ENCODE data around the gene TTLL9.
"Not testable (repeated sequence)": the region's sequence is repeated elsewhere in the genome, so short reads cannot be mapped to it uniquely, and the experiment has no call there.

The TTLL9 gene

DNA sequence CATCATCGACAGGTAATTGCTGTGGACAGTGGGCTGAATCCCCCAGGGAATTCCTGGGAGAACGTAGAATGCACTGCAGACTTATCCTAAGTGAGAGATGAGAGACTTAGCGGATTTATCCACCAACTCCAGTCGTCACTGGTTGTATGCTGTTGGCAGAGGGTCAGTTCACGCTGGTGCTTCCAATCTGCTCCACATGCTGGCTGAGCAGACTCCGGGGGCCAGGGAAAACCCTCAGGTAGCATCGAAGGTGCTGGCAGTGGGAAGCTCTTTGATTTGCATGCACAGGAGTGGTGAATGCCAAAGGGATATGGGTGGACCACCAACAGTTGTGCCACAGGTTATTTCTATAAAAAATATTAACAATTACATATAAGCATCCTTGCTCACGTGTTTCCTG is 20.2 kb downstream of the TTLL9 start:
- DNase-seq, result no peak

DNA sequence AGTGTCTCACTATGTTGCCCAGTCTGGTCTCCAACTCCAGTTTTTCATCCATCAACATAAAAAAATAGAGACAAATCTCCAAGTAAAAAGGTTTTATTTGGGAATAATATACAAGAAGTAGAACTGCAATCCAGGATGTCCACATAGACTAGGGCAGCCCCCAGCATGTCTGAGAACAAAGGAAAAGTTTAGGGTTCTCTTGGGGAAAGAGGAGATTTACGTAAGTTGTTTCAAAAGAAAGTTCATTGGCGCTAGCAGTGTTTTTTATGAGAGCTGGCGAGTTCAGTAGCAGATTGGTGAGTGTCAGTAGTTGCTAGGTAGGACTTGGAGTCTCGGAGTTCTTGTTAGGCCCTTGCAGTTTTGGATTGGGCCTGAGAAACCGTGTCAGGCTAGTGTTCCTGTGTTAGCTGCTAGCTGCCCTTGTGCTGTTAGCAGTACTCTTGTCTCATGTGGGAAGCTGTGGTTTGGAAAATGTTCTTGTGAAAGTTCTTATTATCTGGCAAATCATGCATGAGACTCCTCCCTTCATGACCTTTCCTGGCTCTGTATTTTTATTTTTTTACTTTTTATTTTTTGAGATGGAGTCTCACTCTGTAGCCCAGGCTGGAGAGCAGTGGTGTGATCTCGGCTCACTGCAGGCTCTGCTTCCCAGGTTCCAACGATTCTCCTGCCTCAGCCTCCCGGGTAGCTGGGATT is 24.7 kb downstream of the TTLL9 start:
- peak; percentile 58 for DNase-seq

DNA sequence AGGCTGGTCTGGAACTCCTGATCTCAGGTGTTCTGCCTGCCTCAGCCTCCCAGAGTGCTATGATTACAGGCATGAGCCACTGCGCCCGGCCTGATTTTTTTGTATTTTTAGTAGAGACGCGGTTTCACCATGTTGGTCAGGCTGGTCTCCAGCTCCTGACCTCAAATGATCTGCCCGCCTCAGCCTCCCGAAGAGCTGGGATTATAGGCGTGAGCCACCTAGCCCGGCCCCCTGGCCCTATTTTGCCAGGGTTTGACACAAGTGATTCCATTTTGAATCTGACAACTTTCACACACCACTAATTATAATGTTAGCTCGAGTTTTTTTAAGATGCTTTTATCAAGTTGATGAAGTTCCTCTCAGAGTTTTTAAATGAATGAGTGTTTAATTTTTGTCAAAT is 25.6 kb downstream of the TTLL9 start:
- no peak for DNase-seq

DNA sequence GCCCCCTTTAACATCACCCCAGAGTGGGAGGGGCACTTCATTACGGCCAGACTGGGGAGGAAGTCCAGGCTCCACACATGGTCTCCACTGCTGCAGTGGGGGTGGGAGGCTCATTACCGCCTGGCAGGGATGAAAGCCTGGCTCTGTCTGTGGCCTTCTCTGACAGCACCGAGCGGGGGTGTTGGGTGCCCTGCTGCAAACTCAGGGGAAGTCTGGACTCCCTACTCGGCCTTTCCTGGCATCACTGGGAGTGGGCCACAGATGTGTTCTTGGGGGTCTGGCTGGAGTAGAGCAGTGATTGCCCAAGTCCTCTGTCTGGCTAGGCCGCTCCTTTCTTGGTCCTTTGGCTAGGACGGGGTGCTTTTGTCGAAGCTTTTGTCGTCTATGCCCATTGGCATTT is 27.1 kb downstream of the TTLL9 start:
- no peak for DNase-seq

DNA sequence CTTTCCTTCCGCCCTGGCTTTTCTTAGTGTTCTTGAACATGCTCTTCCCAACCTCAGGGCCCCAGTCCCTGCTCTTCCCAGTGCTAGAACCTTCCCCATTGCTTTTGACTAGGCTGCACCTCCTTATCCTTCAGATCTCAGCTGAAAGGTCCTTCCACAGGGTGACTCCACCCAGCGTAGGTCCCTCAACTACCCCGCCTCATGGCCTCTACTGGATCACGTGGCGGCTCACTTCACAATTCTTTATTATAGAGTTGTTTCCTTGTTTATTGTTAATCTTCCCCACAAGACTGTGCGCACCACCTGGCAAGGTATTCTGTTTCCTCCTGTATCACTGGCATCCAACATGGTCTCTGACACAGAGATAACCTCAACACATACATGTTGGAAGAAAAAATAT is 31.2 kb downstream of the TTLL9 start:
- DNase-seq, result no peak

DNA sequence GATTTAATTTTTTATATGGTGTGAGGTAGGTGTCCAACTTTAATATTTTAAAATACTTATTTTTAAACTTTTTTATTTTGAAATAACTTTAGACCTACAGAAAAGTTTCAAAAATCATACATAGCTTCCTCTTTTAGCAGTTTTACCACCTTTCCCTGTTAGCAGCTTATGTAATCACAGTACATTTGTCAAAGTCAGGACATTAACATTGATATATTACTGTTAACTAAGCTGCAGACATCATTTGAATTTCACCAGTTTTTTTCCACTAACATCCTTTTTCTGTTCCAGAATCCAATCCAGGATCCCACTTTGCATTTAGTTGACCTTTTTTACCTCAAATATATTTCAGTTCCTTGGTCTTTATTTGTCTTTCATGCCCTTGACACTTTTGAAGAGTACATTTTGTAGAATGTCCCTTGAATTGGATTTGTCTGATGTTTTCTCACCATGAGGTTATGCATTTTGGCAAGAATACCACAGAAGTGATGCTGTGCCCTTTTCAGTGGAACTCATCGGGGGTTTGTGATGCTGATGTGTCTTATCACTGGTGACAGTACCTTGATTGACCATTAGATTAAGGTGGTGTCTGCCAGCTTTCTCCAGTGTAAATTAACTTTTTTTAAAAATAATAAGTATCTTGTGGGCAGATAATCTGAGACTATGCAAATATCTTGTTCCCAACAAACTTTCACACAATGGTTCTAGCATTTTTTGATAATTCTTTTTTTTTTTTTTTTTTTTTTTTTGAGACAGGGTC is 33.4 kb downstream of the TTLL9 start:
- DNase-seq, result no peak

DNA sequence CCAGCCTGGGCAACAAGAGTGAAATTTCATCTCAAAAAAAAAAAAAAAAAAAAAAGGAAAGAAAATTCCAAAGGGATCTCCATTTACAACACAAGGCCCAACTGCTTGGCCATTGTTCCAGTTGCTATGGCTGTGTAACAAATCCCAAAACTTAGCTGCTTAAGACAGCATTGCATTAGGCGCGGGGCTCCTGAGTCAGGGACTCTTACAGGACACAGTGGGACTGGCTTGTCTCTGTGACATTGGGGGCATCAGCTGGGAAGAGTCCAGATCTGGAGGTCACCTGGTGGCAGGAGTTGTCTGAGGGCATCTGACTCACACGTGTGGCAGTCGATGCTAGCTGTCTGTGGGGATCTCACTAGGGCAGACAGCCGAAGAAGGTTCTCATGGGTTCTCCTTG is 35.6 kb downstream of the TTLL9 start:
- no peak for DNase-seq

DNA sequence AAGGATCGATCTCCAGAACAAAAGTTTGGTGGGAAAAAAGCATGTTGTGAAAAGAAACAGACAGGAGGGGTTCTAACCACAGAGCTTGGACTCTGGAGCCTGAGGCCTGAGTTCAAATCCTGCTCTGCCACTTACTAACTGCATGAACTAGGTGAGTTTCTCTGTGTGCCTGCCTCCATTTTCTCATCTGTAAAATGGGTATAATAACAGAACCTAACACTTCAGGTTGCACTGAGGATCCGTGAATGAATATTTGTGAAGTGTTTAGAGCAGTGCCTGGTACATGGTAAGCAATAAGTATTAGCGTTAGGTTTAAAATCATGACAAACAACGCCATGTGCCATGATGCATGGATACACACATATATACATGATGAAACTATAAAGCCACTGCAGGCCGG is 36.6 kb downstream of the TTLL9 start:
- DNase-seq, result no peak

DNA sequence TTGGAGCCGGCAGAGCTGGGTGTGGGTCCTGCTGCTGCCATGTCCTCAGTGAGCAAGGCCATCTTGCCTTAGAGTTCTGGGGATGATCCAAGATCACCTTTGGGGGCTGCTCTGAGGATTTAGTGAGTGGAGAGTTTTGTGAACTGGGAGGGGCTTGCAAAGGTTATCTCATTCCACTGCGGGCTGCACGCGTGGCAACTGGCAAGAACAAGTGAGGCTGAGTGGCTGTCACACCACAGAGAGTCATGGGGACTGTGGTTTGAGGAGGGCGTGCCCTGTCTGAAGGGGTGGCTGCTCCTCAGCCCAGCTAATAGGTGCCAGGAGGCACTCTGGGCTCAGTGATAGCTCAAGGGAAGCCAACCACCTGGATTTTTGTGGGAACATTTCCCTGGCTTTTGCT is 37.6 kb downstream of the TTLL9 start:
- DNase-seq, result no peak

DNA sequence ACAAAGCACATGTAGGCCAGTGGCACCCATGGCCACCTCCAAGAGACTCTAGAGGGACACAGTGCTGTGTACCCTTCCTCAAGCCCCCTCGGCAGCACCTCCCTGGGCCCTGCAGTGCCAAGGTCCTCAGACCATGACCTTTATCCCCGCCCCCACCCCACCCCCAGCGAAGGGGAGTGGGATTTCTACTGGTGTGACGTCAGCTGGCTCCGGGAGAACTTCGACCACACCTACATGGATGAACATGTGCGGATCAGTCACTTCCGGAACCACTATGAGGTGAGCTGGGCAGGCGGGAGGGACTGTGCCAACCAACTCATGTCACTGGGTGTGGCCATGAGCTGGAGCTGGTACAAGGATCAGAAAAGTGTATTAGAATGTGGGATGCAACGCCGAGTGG is 38.0 kb downstream of the TTLL9 start:
- no peak for DNase-seq

DNA sequence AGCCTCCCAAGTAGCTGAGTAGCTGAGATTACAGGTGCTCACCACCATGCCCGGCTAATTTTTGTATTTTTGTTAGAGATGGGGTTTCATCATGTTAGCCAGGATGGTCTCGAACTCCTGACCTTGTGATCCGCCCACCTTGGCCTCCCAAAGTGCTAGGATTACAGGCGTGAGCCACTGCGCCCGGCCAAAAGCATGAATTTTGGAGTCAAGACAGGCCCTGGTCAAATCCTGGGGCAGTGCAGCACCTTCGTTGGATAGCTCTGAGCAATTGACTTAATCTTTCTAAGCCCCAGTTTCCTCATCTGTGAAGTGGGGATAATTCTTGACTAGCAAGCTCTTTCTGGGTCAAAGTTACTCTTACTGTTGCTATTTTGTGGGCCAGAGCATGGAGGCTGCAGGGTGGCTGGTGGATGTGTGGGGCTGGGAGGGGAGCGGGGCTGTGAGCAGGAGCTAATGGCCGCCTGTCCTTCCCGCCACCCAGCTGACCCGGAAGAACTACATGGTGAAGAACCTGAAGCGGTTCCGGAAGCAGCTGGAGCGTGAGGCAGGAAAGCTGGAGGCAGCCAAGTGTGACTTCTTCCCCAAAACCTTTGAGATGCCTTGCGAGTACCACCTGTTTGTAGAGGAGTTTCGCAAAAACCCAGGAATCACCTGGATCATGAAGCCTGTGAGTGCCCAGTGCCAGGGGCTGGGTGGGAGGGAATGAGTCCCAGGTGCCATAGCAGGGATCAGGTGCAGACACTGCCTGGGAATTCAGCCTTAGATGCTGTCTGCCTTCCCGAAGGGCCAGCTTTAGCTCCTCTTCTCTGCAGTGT is 39.0 kb downstream of the TTLL9 start:
- DNase-seq, result no peak

DNA sequence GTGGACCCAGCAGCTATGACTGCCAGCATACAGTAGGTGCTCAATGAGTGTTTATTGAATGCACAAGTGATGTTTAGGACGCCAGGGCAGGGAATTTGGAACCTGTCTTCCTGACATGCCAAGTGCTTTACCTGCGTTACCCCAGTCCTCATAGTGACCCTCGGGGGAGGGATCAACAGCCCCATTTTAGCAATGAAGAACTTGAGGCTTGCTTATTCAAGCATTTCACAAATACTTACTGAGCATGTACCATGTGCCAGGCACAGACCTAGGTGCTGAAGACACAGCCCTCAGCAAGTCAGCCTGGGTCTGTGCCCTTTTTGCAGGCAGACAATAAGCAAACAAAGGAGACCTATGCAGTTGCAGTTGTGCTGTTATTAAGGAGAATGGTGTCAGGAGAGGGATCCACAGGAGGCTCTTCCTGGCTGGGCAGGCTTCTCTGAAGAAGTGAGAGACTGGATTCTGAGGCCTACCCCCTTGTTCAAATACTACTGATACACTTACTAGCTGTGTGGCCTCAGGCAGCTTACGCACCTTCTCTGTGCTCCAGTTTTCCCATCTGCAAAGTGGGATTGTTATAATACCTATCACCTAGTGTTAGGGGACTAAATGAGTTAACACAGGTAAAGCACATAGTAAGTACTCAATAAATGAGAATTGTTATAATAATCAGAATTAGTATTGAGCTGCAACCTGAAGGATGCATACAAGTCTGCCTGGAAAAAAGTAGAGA is 39.8 kb downstream of the TTLL9 start:
- DNase-seq, result no peak

DNA sequence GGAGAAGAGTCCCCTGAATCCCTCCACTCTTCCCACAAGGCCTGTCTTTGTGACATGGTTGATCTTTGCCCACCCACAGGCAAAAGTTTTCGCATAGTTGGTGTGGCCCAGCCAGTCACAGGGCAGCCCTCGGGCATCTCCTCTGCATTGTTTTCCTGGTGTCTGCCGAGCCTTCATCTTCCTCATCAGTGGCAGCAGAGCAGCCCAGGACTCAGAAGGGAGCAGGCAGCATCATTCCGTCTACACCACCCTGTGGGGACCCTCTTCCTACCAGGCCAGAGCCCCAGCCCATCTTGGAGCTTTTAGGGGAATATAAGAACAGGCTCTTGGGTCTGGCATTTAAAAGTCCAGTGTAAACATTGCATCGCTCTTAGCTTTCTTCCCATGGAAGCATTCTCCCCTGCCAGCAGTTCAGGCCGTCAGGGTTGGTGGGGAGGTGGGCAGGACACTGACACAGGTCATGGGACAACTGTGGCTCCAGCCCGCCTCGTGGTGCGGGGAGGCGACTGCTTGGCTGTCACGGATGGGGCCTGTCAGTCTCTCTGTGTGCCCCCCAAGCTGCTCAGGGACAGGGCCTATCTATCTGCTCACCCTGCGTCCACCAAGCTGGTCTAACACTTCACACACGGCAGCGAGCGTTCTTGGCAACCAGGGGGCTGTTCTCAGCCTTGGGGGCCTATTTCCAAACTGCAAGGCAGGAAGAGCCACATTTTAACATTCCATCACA is 43.2 kb downstream of the TTLL9 start:
- no peak for DNase-seq

DNA sequence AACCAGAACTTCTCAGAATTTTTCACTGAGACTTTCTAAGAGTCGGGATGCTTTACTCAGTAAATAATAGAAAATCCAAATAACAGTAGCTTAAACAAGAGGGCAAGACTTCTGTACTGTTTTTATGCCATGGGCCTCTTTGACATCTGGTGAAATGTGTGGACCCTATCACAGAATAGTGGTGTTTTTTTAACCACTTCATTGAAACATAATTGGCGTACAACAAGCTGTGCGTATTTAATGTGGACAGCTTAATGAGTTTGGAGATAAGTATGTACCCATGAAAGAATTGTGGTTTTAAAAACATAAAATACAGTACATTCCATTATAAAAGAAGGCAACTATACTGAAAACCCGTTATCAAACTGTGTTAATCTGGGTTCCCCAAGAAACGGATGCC is 43.7 kb downstream of the TTLL9 start:
- no peak for DNase-seq

DNA sequence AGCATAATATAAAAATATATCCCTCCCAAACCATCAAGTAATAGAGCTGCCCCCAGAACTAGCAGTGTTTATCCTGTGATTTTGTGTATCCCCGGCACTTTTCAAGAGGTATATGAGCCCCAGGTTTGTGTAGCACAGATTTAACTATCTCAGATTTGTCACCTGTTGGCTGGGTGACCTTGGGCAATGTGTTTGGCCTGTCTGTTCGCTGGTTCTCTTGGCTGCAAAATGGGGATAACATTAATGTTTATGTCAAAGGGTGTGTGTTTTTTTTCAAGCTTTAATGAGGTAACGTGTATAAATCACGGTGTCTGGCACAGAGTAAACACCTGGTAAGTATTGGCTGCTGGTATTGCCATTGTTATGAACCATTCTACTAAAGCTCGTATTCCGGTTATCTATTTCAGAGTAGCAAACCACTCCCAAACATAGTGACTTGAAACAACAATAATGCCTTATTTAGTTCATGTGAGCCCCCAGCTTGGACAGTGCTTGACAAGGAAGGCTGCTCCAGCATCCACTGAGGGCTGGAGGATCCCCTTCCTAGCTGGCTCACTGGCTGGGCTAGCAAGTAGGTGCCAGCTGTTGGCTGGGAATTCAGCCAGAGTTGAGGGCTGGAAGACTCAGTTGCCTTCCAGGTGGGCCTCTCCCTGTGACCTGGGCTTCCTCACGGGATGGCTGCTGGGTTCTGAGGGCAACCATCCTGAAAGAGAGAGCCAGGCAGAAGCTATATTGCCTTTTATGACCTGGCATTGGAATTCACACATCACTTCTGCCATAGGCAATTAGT is 45.3 kb downstream of the TTLL9 start:
- no peak for DNase-seq

DNA sequence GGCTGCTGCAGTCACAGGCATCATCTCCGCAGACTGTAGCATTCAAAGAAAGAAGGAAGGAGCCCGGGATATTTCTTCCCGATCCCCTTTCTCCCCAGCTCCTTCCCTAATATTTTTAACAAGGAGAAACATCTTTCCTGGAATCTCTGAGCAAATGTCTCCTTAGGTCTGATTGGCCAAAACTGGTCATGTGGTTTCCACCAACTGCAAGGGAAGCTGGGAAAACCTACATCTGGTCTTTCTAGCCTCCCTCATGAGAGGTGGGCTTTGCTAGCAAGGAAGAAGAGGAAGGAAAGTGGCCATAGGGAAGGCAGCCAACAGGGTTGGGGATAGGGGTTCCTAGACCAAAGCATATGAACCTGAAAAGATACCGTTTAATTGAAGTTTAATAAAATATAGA is 46.3 kb downstream of the TTLL9 start:
- no peak for DNase-seq

DNA sequence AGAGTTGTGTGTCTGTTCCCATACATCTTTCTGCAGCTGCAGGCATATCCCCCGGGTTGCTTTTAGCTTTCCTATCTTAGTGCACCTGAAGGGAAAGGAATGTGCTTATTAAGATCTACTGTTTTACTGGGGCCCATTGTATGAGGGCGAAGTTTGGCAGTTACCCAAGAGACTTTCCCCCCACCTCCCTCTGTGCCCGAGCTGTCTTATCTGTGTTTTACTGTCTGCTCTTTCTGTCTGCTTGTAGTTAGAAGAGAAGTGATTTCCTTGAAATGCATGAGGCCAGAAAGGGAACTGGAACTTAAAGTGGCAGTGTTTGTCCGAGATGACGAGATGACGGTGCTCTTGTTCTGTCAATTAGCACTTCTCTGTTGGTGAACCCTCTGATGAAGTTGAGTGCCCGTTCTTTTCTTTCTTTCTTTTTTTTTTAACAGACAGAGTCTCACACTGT is 47.6 kb downstream of the TTLL9 start:
- DNase-seq, result not testable (repeated sequence)

DNA sequence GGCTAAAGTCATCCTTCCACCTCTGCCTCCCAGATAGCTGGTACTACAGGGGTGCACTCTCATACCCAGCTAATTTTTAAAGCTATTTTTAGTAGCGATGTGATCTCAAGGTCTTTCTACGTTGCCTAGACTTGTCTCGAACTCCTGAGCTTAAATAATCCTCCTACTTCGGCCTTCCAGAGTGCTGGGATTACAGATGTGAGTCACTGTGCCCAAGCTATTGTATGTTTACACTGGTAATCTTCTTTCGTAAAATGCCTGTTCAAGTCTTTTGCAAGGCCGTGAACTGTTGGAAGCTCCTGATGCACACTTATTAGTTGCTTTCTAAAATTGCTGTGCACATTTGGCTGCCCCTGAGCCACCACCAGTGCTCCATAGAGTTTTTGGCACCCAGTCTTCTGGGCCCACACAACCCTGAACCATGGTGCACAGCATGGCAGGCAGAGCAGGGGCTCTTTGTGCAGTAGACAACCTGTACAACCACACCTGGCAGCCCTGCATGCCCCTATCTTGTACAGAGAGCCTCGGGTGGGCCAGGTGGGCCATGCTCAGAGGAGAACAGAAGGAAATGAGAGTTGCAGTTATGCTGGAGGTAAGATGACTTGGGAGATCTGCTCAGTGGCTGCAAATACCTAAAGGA is 48.2 kb downstream of the TTLL9 start:
- no peak for DNase-seq

DNA sequence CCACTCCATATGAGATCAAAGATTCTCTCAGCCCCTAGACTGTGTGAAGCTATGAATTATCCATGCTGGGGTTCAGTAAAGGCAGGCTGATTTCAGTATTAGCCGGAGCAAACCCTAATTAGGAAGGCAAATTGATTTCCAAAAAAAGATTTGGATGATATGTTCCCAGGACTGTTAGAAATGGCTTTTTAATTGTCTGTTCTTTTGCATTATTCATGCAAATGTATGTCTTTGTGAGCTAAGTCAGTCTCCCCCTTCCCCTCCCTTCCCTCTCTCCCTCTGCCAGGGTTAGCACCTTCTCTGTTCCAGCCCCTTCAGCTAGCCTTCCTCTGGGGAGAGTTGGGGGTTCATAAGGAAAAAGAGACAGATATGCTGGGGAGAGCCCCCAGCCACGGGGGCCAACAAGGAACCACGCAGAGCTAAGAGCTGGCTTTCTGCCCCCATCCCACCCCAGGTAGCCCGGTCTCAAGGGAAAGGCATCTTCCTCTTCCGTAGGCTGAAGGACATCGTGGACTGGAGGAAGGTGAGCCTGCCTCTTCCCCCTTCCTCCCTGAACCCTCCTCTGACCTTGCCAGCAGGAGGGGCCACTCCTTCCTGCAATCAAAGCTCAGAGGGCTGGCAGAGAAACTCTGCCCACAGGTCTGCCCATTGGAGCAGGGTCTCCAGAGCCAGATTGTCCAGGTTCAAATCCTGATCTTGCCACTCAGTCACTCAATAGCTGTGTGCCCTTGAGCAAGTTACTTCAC is 49.1 kb downstream of the TTLL9 start:
- DNase-seq, result no peak

DNA sequence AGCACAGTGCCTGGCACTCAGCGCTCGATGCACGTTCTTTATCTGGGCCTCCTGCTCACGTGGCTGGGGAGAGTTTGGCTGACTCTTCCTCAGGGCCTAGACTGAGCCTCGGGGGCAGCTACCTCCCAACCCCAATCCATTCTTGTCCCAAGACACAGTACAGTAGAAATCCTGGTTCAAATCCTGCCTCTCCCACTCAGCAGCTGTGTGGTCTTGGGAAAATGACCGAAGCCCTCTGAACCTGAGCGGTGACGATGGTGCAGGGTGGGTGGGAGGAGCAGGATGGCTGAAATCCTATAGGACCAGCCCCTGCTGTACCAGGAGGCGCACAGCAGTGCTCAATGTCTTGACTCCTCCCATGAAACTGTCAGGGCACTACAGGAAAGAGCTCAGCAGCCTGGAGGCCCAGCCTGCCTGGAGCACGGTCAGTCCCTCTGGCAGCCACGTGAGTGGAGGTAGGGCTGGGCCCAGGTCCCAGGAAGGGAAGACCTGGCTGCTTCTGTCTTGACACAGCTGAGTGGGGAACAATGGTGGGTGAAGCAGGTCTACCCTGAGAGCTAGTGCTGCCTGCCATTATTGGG is 49.9 kb downstream of the TTLL9 start:
- DNase-seq, result no peak
